Epithelial cell of esophagus (primary cell): Measurements from ENCODE around the gene ARHGEF19.
A peak's percentile ranks its signal among the peaks of the same experiment; 100 is the strongest.

ENCODE experiments used
- DNase-seq: peaks from one replicate; pipeline ENCODE4 v3.0.0; 2010; ENCODE audit warnings: low read depth
- H3K4me3 ChIP-seq: 2 replicates; pipeline ENCODE4 v1.5.1; 2011; ENCODE audit warnings: mild to moderate bottlenecking, low read length, control low read depth
- CTCF ChIP-seq: IDR thresholded peaks from 2 replicates; pipeline ENCODE4 v1.5.1; 2011; ENCODE audit warnings: low read depth, mild to moderate bottlenecking, low read length, control low read depth, inconsistent platforms; ENCODE audit not compliant: insufficient read depth; ENCODE audit errors: missing control alignments

The ARHGEF19 gene

GRCh38 chr1:16243936-16244649, 31.6 kb upstream of the ARHGEF19 start:
- peak; percentile 92 for TF ChIP-seq CTCF

GRCh38 chr1:16243215-16243610, 30.8 kb upstream of the ARHGEF19 start:
- no peak overlapping the region for H3K4me3 ChIP-seq
- TF ChIP-seq CTCF: no peak
- DNase-seq: no peak

More at GRCh38 chr1:16243936-16244649, 31.6 kb upstream of the ARHGEF19 start:
- peak; percentile 86 for DNase-seq
- H3K4me3 ChIP-seq: no peak overlapping the region

- DNase-seq: no peak
- TF ChIP-seq CTCF: no peak
- no peak overlapping the region for H3K4me3 ChIP-seq
Observed at GRCh38 chr1:16242556-16243214, 30.2 kb upstream of the ARHGEF19 start.

GRCh38 chr1:16241221-16241708, 28.8 kb upstream of the ARHGEF19 start:
- no peak for DNase-seq
- TF ChIP-seq CTCF: no peak
- H3K4me3 ChIP-seq: no peak overlapping the region

- no peak overlapping the region for H3K4me3 ChIP-seq
- DNase-seq: no peak
- TF ChIP-seq CTCF: no peak
Observed at GRCh38 chr1:16239972-16240491, 27.6 kb upstream of the ARHGEF19 start.

- no peak for TF ChIP-seq CTCF
- no peak for DNase-seq
- peak overlapping the region; percentile 13 for H3K4me3 ChIP-seq
Observed at GRCh38 chr1:16237343-16237830, 24.9 kb upstream of the ARHGEF19 start.
